HepG2 (cell line): ENCODE results near the gene CRAT. TPM values are rescaled to one million over a fixed set of nuclear protein-coding genes. Genes with fewer than 3 reads are reported as not detected.

Experiments
- ATAC-seq: fragments of 200-7000 bp; cut with Tn5 transposase; 3 replicates; pipeline ENCODE4 v1.9.1; 2020; ENCODE audit warnings: mild to moderate bottlenecking, moderate library complexity
- BruUV-seq: library from RNA; stranded (reverse); fragments of 400-500 nt; replicated peaks from 2 replicates; lab custom pipeline; 2021; lab: Mats Ljungman, UMichigan
- CTCF ChIA-PET: fragments of 300-600 bp; formaldehyde crosslinking; extraction: SDS; loops from one replicate; lab custom pipeline; 2021; ENCODE audit warnings: low total read pairs, inconsistent platforms, low intra/inter-chr PET ratio; lab: Yijun Ruan, JAX
- POLR2A ChIA-PET: fragments of 350-600 bp; sonication (Branson Sonifier 250); formaldehyde crosslinking; loops from one replicate; lab custom pipeline; 2020; ENCODE audit warnings: antibody characterized with exemption, inconsistent platforms; lab: Yijun Ruan, JAX
- DNase-seq: peaks from one replicate; pipeline ENCODE4 v3.0.0-alpha.2; 2015; ENCODE audit warnings: low spot score
- FAIRE-seq: peaks from 3 replicates; lab custom pipeline; 2011; peaks lifted over from hg19 to GRCh38; lab: Jason Lieb, UNC
- H2AFZ ChIP-seq: one replicate; pipeline ENCODE4 v1.6.1; 2011; ENCODE audit warnings: low read length, inconsistent platforms
- H3K27ac ChIP-seq: fragments of 300-600 bp; 3 replicates; pipeline ENCODE4 v1.8.0; 2011; ENCODE audit warnings: mixed run types, mild to moderate bottlenecking, mixed read lengths, low read length, inconsistent platforms; ENCODE audit not compliant: insufficient read depth; ENCODE audit errors: extremely low read length
- H3K27me3 ChIP-seq, 2 experiments: fragments of 200-600 bp in 1 of 2; 2 replicates in 1 of 2; 3 replicates in 1 of 2; pipeline versions ENCODE4 v1.6.0 to v1.8.0; 2011; ENCODE audit warnings: low read length in 2 of 2, mild to moderate bottlenecking in 2 of 2, moderate library complexity in 2 of 2, inconsistent platforms in 1 of 2; ENCODE audit not compliant: insufficient read depth in 2 of 2, control insufficient read depth in 1 of 2
- H3K36me3 ChIP-seq, 2 experiments: fragments of 200-600 bp in 1 of 2; replicated peaks in 1 of 2; 2 replicates in 1 of 2; 3 replicates in 1 of 2; pipeline versions ENCODE4 v1.5.1 to v1.8.0; 2011; ENCODE audit warnings: low read length in 2 of 2, inconsistent platforms in 1 of 2; ENCODE audit not compliant: insufficient read depth in 2 of 2, control insufficient read depth in 1 of 2
- H3K4me1 ChIP-seq: 2 replicates; pipeline ENCODE4 v1.5.1; 2012; ENCODE audit warnings: low read length, inconsistent platforms; ENCODE audit not compliant: insufficient read depth
- H3K4me2 ChIP-seq: 2 replicates; pipeline ENCODE4 v1.6.0; 2011; ENCODE audit warnings: low read depth, low read length, inconsistent platforms
- H3K4me3 ChIP-seq, 3 experiments: fragments of 200-600 bp in 1 of 3; sonication (generic), shearing (Covaris generic) in 1 of 3; replicated peaks in 1 of 3; 2 replicates each; pipeline ENCODE4 v1.5.1; 2011 to 2016; ENCODE audit warnings: low read length in 3 of 3, inconsistent platforms in 2 of 3, low read depth in 2 of 3, mild to moderate bottlenecking in 2 of 3, control low read depth in 1 of 3, mixed read lengths in 1 of 3; ENCODE audit not compliant: insufficient read depth in 1 of 3
- H3K79me2 ChIP-seq: one replicate; pipeline ENCODE4 v1.6.1; 2011; ENCODE audit warnings: low read length, inconsistent platforms; ENCODE audit not compliant: insufficient read depth
- H3K9ac ChIP-seq: 2 replicates; pipeline ENCODE4 v1.6.0; 2011; ENCODE audit warnings: mild to moderate bottlenecking, low read depth, low read length, inconsistent platforms; ENCODE audit not compliant: insufficient read depth
- H3K9me3 ChIP-seq: 2 replicates; pipeline ENCODE4 v1.5.1; 2012; ENCODE audit warnings: mild to moderate bottlenecking, low read length
- H4K20me1 ChIP-seq: 2 replicates; pipeline ENCODE4 v1.6.0; 2011; ENCODE audit warnings: inconsistent platforms, mild to moderate bottlenecking, low read length, moderate library complexity; ENCODE audit not compliant: insufficient read depth
- EHMT2 ChIP-seq: fragments of 200-600 bp; sonication (generic); IDR thresholded peaks from 2 replicates; pipeline ENCODE4 v1.7.0; 2017; ENCODE audit warnings: antibody characterized with exemption, low read depth, low read length, borderline replicate concordance
- HNRNPH1 ChIP-seq: fragments of 200-400 bp; formaldehyde crosslinking; optimal IDR thresholded peaks from 2 replicates; pipeline ENCODE3; 2017; ENCODE audit warnings: mild to moderate bottlenecking, low read depth, low read length
- MATR3 ChIP-seq: sonication (generic); formaldehyde crosslinking; IDR thresholded peaks from 2 replicates; pipeline ENCODE4 v1.4.0; 2020; ENCODE audit warnings: missing genetic modification reagents
- MED8 ChIP-seq: sonication (generic); formaldehyde crosslinking; IDR thresholded peaks from 2 replicates; pipeline ENCODE4 v1.8.1; 2023; ENCODE audit warnings: mild to moderate bottlenecking, missing genetic modification reagents; ENCODE audit not compliant: insufficient replicate concordance
- MYNN ChIP-seq: sonication (generic); formaldehyde crosslinking; IDR thresholded peaks from 2 replicates; pipeline ENCODE4 v1.4.0; 2020; ENCODE audit warnings: mild to moderate bottlenecking, low read depth, missing genetic modification reagents
- PRPF4 ChIP-seq: fragments of 200-400 bp; formaldehyde crosslinking; IDR thresholded peaks from 2 replicates; pipeline ENCODE4 v1.6.1; 2016; ENCODE audit warnings: low read length, low read depth; ENCODE audit not compliant: poor library complexity, severe bottlenecking
- ZBTB20 ChIP-seq: sonication (generic); formaldehyde crosslinking; IDR thresholded peaks from 2 replicates; pipeline ENCODE4 v1.8.1; 2023; ENCODE audit warnings: missing genetic modification reagents, low read depth, mild to moderate bottlenecking, borderline replicate concordance
- ZNF260 ChIP-seq: sonication (generic); formaldehyde crosslinking; IDR thresholded peaks from 2 replicates; pipeline ENCODE4 v1.4.0; 2020; ENCODE audit warnings: missing genetic modification reagents, low read depth, mild to moderate bottlenecking, borderline replicate concordance
- ZNF556 ChIP-seq: sonication (generic); formaldehyde crosslinking; IDR thresholded peaks from 2 replicates; pipeline ENCODE4 v1.4.0; 2020; ENCODE audit warnings: mild to moderate bottlenecking, missing genetic modification reagents, borderline replicate concordance
- ZNF7 ChIP-seq: IDR thresholded peaks from 2 replicates; pipeline ENCODE4 v1.6.1; 2016; ENCODE audit warnings: missing biosample characterization, missing genetic modification reagents
- ZNF75D ChIP-seq: sonication (generic); formaldehyde crosslinking; IDR thresholded peaks from 2 replicates; pipeline ENCODE4 v1.8.1; 2023; ENCODE audit warnings: missing genetic modification reagents, mild to moderate bottlenecking, borderline replicate concordance
- WGBS: methylation state at CpG from one replicate; pipeline ENCODE4 v1.1.6; 2017; ENCODE audit warnings: low lambda C conversion rate; 5-methylcytosine and 5-hydroxymethylcytosine counted together
- in situ Hi-C: cut with HindIII; loops from 2 replicates; pipeline ENCODE4 v1.10.0; 2017; ENCODE audit warnings: low pct_unique_long_range_greater_than_20kb; ENCODE audit not compliant: extremely low pct_ligation_motif_present
- intact Hi-C: fragments of 100-400 bp; cut with micrococcal nuclease; formaldehyde crosslinking; loops from one replicate; pipeline ENCODE4 v1.10.0; 2022; ENCODE audit not compliant: unreplicated experiment
- polyA plus RNA-seq, 8 experiments: library from polyadenylated mRNA; depleted of rRNA in 3 of 8; stranded (reverse) in 7 of 8; unstranded in 1 of 8; fragments of >200 nt; fragmentation: Illumina TruSeq in 4 of 8; extraction: Trizol in 4 of 8; gene quantifications; 2 replicates each; pipeline versions ENCODE4 v1.2.1 to v1.2.3, GENCODE V29; 2011 to 2016; ENCODE audit warnings: low read depth in 4 of 8, missing spikeins in 1 of 8, mixed read lengths in 1 of 8; ENCODE audit not compliant: insufficient read depth in 1 of 8
- total RNA-seq, 5 experiments: library from RNA; depleted of rRNA; stranded (reverse); fragments of >200 nt; fragmentation: Illumina TruSeq; extraction: Trizol; gene quantifications; 2 replicates each; pipeline ENCODE4 v1.2.3, GENCODE V29; 2016; ENCODE audit warnings: low read depth in 1 of 5
- TF ChIP-seq, protein P1 (sequence below): sonication (generic); formaldehyde crosslinking; IDR thresholded peaks from 2 replicates; pipeline ENCODE4 v1.4.0; 2020; ENCODE audit warnings: missing genetic modification reagents
- TF ChIP-seq, protein P2 (sequence below): sonication (generic); formaldehyde crosslinking; IDR thresholded peaks from 2 replicates; pipeline ENCODE4 v1.4.0; 2020; ENCODE audit warnings: missing genetic modification reagents, borderline replicate concordance
- TF ChIP-seq, protein P3 (sequence below): sonication (generic); formaldehyde crosslinking; IDR thresholded peaks from 2 replicates; pipeline ENCODE4 v1.8.0; 2022; ENCODE audit warnings: mild to moderate bottlenecking, missing genetic modification reagents, moderate library complexity

The CRAT gene
- total and polyA plus RNA-seq, 2 of the 13 experiments (the other 11 are each of a cell fraction or from before 2014, with no cell fraction given): 26.1 to 26.6 TPM

GRCh38 chr9:129135476-129135875 is 24.9 kb upstream of the CRAT start (continued):
- no peak for TF ChIP-seq HNRNPH1
- TF ChIP-seq, protein P1, sequence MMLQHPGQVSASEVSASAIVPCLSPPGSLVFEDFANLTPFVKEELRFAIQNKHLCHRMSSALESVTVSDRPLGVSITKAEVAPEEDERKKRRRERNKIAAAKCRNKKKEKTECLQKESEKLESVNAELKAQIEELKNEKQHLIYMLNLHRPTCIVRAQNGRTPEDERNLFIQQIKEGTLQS (CRISPR knock-in tag): no peak
- TF ChIP-seq, all 625 proteins: peak for 0

DNA sequence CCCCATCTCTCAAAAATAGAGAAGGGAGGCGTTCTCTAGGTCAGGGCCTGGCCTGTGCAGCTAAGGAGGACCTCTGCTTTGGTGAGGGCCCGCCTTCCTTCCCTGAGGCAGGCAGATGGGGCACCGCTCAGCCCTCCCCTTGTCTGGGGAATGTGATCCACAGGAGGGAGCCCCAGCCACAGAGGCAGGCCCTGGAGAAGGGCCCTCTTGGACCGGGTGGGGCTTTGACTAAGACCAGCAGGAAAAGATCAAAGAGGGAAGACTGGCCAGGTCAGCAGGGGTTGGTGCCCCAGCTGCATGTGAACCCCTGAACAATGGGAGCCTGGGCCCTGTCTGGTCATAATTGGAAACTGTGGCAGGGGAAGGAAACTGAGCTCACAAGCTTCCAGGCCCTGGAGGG is 22.5 kb upstream of the CRAT start:
- FAIRE-seq: no peak
- 100% methylated on average over 1 of the region's 4 CpGs for WGBS
- Histone ChIP-seq H2AFZ (no peak overlapping the region), H3K9ac (no peak overlapping the region), H3K79me2 (no peaks in the 10 kb centered on the region), H3K9me3 (no peaks in the 10 kb centered on the region), H3K4me1 (no peaks in the 10 kb centered on the region), H3K4me2 (no peak overlapping the region), H4K20me1 (no peaks in the 10 kb centered on the region), H3K36me3 (peaks cover 22 to 75% of the 10 kb centered on the region in 2 experiments), H3K4me3 (no peak overlapping the region), H3K27ac (no peak overlapping the region), H3K27me3 (no peaks in the 10 kb centered on the region)
- ChIA-PET CTCF (no interaction called here), POLR2A (no interaction called here)
- intact Hi-C loops: no loop called here
- DNase-seq: no peak
- in situ Hi-C loops: no loop called here
- TF ChIP-seq MATR3 (CRISPR knock-in tag): no peak
- TF ChIP-seq, protein P2, sequence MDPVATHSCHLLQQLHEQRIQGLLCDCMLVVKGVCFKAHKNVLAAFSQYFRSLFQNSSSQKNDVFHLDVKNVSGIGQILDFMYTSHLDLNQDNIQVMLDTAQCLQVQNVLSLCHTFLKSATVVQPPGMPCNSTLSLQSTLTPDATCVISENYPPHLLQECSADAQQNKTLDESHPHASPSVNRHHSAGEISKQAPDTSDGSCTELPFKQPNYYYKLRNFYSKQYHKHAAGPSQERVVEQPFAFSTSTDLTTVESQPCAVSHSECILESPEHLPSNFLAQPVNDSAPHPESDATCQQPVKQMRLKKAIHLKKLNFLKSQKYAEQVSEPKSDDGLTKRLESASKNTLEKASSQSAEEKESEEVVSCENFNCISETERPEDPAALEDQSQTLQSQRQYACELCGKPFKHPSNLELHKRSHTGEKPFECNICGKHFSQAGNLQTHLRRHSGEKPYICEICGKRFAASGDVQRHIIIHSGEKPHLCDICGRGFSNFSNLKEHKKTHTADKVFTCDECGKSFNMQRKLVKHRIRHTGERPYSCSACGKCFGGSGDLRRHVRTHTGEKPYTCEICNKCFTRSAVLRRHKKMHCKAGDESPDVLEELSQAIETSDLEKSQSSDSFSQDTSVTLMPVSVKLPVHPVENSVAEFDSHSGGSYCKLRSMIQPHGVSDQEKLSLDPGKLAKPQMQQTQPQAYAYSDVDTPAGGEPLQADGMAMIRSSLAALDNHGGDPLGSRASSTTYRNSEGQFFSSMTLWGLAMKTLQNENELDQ: no peak
- no peak for TF ChIP-seq PRPF4
- TF ChIP-seq, protein P3, sequence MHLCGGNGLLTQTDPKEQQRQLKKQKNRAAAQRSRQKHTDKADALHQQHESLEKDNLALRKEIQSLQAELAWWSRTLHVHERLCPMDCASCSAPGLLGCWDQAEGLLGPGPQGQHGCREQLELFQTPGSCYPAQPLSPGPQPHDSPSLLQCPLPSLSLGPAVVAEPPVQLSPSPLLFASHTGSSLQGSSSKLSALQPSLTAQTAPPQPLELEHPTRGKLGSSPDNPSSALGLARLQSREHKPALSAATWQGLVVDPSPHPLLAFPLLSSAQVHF: no peak
- no peak for TF ChIP-seq ZNF556
- no peak for TF ChIP-seq ZBTB20 (CRISPR knock-in tag)
- no peak for TF ChIP-seq MED8 (CRISPR knock-in tag)
- TF ChIP-seq ZNF260 (CRISPR knock-in tag): no peak
- no peak for TF ChIP-seq ZNF75D (CRISPR knock-in tag)
- TF ChIP-seq MYNN (CRISPR knock-in tag): no peak
- no peak for TF ChIP-seq EHMT2
- no peak for TF ChIP-seq ZNF7 (CRISPR knock-in tag)
- no TSS peak for BruUV-seq
- ATAC-seq: no peak
